EL (cell line): ENCODE results near the gene POLR2F.
A peak's percentile ranks its signal among the peaks of the same experiment; 100 is the strongest.

Source experiments
- DNase-seq: peaks from one replicate; pipeline ENCODE4 v3.0.0-alpha.2; 2016

POLR2F gene

DNA sequence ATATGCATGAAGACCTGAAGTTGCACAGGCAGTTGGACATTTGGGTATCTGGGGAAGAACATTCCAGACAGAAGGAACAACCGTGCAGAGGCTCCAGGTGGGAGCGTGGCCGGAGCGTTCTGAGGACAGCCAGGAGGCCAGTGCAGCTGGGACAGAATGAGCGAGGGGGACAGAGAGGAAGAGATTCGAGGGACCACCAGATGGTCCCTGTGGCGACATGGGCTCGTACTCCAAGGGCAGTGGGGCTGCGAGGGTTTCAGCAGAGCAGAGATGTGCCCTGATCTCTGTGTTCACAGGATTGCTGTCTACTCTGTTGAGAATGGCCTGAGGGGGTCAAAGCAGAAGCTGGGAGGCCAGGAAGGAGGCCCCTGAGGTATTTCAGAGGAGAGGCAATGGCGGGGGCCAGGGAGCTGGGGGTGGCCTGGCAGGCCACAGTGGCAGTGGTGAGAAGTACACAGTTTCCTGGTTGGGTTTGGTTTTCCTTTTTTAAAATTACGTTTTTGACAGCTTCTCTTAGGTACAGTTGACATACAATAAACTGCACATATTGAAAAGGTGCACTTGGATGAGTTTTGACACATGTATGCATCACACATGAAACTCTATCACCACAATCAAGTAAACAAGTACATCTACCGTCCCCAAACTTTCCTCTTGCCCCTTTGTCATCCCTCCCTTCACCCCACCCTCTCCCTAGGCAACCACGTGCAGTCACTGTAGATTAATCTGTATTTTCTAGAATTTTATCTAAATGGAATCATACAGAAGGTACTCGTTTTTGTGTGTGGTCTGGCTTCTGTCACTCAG is 55.7 kb downstream of the POLR2F start:
- no peak for DNase-seq

DNA sequence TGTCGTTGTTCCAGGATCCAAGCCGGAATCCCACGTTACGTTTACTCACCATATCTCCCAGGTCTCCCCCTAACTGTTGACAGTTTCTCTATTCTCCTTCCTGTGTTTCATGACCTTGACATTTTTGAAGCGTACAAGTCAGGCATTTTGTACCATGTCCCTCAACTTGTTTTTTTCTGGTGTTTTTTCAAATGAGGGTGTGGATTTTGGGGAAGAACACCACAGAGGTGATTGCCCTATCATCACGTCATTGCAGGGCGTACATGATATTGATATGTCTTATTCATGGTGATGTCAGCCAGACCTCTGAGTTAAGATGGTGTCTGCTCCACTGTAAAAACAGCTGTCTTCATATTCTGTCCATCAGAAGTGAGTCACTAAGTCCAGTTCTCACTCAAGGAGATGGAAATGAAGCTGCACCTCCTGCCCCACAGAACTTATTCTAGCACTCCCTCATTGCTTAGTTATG is 59.1 kb downstream of the POLR2F start:
- peak; percentile 30 for DNase-seq

DNA sequence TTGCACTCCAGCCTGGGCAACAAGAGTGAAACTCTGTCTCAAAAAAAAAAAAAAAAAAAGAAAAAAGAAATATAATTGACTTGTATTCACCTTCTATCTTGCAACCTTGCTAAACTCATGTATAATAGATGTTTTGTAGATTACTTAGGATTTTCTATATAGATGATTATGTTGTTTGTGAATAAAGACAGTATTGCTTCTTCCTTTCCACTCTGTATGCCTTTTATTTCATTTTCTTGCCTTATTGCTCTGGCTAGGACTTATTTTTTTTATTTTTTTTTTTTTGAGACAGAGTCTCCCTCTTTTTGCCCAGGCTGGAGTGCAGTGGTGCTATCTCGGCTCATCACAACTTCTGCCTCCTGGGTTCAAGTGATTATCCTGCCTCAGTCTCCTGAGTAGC is 60.6 kb downstream of the POLR2F start:
- no peak for DNase-seq

DNA sequence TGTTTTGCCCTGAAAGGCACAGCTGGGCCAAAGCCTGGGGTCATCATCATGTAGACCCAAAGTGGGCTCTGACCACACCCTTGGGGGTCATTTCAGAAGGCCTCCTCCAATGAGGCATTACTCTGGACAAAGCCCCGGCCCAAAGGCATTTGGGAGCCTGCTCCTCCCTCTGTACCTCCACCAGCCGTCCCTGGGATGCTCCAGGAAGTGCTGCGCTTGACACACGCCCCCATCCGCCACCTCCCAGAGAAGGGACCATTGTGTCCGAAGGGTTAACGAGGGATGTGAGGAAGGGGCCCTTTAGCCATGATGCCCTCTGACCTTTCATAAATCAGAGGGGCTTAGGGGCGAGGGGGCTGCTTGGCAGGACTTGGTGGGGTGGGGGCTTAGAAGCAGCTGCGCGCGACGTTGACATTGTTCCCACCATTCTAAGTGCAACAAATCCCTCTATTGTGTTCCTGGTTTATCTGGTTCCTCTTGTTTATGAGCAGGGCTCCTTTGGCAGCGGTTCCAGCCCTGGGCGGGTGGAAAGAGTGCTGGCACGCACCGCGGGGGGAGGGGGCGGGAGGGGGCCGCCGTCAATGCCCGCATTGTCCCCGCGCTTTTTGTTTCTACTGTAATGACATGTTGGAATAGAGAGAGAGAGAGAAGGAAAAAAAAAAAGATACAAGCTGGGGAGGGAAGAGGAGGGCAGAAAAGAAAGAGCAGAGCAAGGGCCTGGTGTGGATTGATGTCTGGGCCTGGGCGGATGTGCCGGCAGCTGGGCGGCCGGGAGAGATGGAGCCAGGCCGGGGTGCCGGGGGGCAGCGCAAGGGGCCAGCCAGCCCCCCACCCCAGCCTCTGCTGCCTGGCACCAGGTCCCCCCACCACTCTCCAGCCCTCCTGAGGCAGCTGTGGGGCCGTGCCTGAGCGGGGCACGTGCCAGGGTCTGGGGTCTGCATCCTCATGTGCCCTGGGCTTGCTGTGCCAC is 63.0 kb downstream of the POLR2F start:
- no peak for DNase-seq

DNA sequence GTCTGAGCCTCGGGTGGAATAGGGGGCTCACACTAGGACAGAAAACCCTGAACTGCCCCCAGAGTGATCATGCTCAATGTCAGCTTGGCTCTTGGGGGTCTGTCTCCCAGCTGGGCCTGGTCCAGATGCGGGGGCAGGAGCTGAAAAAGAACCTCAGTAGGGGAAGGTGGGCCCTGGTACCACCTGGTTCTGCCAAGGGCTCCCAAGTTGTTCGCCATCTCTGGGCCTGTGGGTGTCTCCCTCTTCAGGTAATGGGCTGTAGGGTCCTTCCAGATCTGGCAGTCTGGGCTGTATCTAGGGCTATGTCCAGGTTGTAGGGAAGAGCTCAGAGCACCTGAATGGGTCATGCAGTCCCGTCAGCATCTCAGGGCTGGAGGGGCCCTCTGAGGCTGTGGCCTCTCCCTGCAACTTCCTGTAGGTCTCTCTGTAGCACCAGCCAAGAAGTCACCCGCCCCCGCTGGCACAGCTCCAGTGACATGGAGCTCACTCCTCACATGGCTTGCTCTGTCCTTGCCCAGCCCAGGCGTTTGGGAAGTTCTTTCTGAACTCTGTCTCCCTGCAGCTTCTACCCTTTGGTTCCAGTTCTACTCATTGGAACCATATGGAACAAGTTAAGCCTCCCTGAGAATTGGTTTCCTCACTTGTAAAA is 63.9 kb downstream of the POLR2F start:
- peak; percentile 51 for DNase-seq

DNA sequence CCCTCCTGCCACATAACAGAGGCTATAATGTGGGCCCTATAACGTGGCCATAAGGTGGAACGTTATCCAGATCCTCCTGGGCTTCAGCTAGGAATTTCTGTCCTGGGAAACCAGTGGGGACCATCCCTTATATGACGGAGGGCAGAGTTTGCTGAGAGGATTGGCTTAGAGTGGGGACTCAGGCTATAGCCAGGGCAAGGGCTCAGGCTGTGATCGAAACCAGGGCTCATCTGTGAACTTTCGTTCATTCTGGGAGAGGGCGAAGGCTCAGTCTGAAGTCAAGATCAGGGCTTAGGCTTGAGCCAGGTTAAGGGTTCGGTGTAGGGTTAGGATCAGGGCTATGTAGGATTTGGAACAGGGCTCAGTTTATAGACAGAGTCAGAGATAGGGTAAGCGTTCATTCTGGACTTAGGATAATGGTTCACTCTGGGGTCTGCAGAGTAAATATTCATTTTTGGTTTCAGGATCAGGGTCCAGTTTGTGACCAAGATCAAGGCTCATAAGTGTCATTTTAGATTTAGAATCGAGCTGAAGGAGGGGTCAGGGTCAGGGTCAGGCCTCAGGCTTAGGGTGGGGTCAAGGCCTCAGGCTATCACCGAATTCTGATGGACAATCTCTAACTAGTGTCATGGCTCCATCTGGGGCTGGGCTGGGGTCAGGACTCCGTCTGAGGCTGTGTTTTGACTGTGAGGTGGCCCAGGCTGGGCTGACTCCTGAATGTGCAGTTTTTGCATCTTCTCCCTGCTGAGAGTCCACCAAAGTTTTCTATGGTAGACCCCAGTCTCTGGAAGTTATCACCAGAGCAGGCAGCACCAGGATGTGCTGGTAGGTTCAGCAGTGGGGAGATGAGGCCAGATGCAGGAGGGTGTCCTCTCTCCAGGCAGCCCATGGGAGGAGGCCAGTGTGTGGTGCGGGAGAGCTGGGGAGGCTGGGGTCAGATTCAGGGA is 64.7 kb downstream of the POLR2F start:
- no peak for DNase-seq
